Upper lobe of left lung (tissue), 6 donors: Measurements from ENCODE around the gene ANKS1A. TPM values are rescaled to one million over a fixed set of nuclear protein-coding genes. Genes with fewer than 3 reads are reported as not detected.

Experiments used
- ATAC-seq, 2 donors: fragments of 200-7000 bp; cut with Tn5 transposase; one replicate each; pipeline ENCODE4 v1.9.1; 2022; ENCODE audit warnings: mild to moderate bottlenecking in 2 of 2, moderate library complexity in 2 of 2; ENCODE audit not compliant: low FRiP score in 2 of 2
- DNase-seq, 2 donors: peaks; one replicate each; pipeline ENCODE4 v3.0.0-alpha.2; 2019 to 2020
- H3K27ac ChIP-seq, 4 donors: fragments of 200-600 bp; sonication (generic); one replicate each; pipeline ENCODE4 v1.5.1; 2016 to 2019
- H3K27me3 ChIP-seq, 4 donors: fragments of 200-600 bp; sonication (generic); one replicate each; pipeline ENCODE4 v1.5.1; 2017 to 2019
- H3K36me3 ChIP-seq, 4 donors: fragments of 200-600 bp; sonication (generic); one replicate each; pipeline ENCODE4 v1.5.1; 2016 to 2019
- H3K4me1 ChIP-seq, 4 donors: fragments of 200-600 bp; sonication (generic); one replicate each; pipeline ENCODE4 v1.5.1; 2018 to 2019
- H3K4me3 ChIP-seq, 4 donors: fragments of 200-600 bp; sonication (generic); one replicate each; pipeline ENCODE4 v1.5.1; 2017 to 2019; ENCODE audit warnings: mild to moderate bottlenecking in 2 of 4, moderate library complexity in 1 of 4
- H3K9me3 ChIP-seq, 4 donors: fragments of 200-600 bp; sonication (generic); one replicate each; pipeline ENCODE4 v1.5.1; 2018 to 2019
- EP300 ChIP-seq, 4 donors: sonication (generic); formaldehyde crosslinking; IDR thresholded peaks; one replicate each; pipeline ENCODE4 v1.5.1; 2017; ENCODE audit warnings: antibody characterized with exemption in 4 of 4, control low read depth in 2 of 4
- POLR2A ChIP-seq, 4 donors: fragments of 450-650 bp; IDR thresholded peaks; one replicate each; pipeline ENCODE4 v1.5.1; 2016 to 2017; ENCODE audit warnings: antibody characterized with exemption in 4 of 4, mild to moderate bottlenecking in 2 of 4
- POLR2AphosphoS5 ChIP-seq, 2 donors: sonication (generic); formaldehyde crosslinking; IDR thresholded peaks; one replicate each; pipeline ENCODE4 v1.5.1; 2017; ENCODE audit warnings: antibody characterized with exemption in 2 of 2
- WGBS, 2 donors: methylation state at CpG; one replicate each; pipeline ENCODE4 v1.1.5; 2017 to 2018; 5-methylcytosine and 5-hydroxymethylcytosine counted together
- total RNA-seq, 6 donors: library from RNA; depleted of rRNA in 4 of 6; stranded (reverse); fragments of >200 nt in 4 of 6; gene quantifications; one replicate each; pipeline versions ENCODE4 v1.1.0 to v1.2.1, GENCODE V29; 2016 to 2021
- TF ChIP-seq, protein P1 (sequence below), 6 experiments: fragments of 450-650 bp in 4 of 6; fragments of 200-600 bp in 2 of 6; sonication (generic) in 2 of 6; IDR thresholded peaks; one replicate each; pipeline ENCODE4 v1.5.1; 2016 to 2019; ENCODE audit warnings: antibody characterized with exemption in 6 of 6
- donor health status: DM: no; HTN: no; CAD: no; lungs with moderate emphysema.
- donor health status: DM: no; HTN: yes; CAD: no; lungs with severe emphysema.

The ANKS1A gene
- total RNA-seq, 6 donors from 2014 or later = 47.2 to 85.3 (median 53.5) TPM

DNA sequence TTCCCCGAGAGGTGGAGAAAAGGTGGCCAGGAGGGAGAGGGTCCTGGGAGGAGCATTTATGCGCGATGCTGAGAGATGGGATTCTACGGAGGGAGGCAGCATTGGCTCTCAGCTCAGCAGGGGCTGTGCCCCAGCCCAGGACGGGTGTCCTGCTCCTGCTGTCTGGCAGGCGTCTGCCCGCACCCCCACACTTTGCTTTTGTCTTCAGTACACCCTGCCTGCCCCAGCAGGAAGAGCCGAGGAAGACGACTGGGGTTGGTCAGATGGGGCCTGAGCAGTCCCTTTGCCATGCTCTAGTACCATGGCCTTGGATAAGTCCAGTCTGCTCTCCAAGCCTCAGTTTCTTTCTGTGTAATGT is 183.6 kb downstream of the ANKS1A start:
- DNase-seq (no peak), ATAC-seq (no peak)
- Histone ChIP-seq H3K4me1 (peaks cover 0 to 11% (median 3%) of the 10 kb centered on the region in 4 donors), H3K4me3 (no peak overlapping the region), H3K27me3 (no peaks in the 10 kb centered on the region), H3K9me3 (no peaks in the 10 kb centered on the region), H3K27ac (peak overlapping the region in 1 of 4 donors; percentile 34), H3K36me3 (peaks cover 3 to 80% (median 40%) of the 10 kb centered on the region in 4 donors)
- 83 to 90% methylated on average over 9 of the region's 9 CpGs for WGBS, 2 donors
- TF ChIP-seq POLR2AphosphoS5 (IDR thresholded peaks at IDR 0.05) = no peak
- TF ChIP-seq, protein P1, sequence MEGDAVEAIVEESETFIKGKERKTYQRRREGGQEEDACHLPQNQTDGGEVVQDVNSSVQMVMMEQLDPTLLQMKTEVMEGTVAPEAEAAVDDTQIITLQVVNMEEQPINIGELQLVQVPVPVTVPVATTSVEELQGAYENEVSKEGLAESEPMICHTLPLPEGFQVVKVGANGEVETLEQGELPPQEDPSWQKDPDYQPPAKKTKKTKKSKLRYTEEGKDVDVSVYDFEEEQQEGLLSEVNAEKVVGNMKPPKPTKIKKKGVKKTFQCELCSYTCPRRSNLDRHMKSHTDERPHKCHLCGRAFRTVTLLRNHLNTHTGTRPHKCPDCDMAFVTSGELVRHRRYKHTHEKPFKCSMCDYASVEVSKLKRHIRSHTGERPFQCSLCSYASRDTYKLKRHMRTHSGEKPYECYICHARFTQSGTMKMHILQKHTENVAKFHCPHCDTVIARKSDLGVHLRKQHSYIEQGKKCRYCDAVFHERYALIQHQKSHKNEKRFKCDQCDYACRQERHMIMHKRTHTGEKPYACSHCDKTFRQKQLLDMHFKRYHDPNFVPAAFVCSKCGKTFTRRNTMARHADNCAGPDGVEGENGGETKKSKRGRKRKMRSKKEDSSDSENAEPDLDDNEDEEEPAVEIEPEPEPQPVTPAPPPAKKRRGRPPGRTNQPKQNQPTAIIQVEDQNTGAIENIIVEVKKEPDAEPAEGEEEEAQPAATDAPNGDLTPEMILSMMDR (IDR thresholded peaks at IDR 0.05) = no peak
- TF ChIP-seq EP300 (IDR thresholded peaks at IDR 0.05) = no peak
- no peak for TF ChIP-seq POLR2A (IDR thresholded peaks at IDR 0.05)

DNA sequence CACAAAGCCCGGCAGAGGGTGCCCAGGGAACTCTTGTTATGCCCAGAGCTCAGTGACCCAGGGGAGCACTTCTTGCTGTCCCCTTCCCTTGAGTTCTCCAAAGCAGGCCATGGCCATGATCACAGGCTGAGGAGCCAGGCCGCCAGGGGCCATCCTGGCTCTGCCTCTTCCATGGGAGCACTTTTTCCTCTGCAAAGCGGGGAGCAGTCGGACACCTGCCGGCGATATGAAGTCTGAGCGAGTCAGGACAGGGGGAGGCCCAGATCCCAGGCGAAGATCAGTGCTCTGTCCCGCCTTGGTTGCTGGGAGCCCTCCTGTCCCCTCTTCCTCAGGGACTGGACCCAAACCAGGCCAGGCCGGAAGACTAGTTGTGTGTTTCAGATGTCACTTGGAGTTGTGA is 184.2 kb downstream of the ANKS1A start:
- DNase-seq (no peak), ATAC-seq (no peak)
- WGBS, 2 donors = 94 to 99% methylated on average over 10 of the region's 10 CpGs
- Histone ChIP-seq H3K4me3 (no peak overlapping the region), H3K9me3 (no peaks in the 10 kb centered on the region), H3K27ac (no peak overlapping the region), H3K36me3 (peaks cover 3 to 82% (median 46%) of the 10 kb centered on the region in 4 donors), H3K27me3 (no peaks in the 10 kb centered on the region), H3K4me1 (peaks cover 0 to 11% (median 3%) of the 10 kb centered on the region in 4 donors)
- TF ChIP-seq POLR2AphosphoS5 (IDR thresholded peaks at IDR 0.05) (no peak), EP300 (IDR thresholded peaks at IDR 0.05) (no peak), POLR2A (IDR thresholded peaks at IDR 0.05) (no peak)
- TF ChIP-seq, protein P1 (IDR thresholded peaks at IDR 0.05) = no peak

DNA sequence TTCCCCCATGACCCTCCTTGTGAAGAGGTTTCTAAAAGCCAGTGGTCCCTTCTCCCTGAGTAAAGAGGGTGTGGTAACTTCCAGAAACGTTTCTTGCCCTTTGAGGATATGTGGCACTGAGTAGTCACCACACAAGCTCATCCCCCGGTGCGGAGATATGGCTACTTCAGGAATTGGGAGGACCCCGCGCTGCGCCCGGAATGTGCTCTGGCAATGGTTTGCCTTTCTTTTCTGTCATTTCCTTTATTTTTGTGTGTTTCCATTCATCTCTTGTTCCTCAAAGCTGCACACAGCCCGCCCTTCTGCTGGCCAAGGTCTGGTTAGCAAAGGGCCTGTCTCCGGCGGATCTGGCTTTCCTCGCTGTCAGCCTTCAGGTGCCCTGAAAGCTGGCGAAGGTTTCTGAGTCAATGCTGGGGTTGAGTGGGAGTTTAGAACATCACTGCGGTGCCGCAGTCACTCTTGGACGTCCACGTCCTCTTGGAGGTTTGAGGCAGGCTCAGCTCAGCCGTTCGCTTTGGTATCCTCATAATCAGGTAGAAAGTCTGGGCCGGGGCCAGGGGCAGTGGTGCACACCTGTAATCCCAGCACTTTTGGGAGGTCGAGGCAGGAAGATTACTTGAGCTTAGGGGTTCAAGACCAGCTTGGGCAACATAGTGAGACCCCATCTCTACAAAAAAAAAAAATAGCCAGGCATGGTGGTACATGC is 184.9 kb downstream of the ANKS1A start:
- DNase-seq = no peak
- 95% methylated on average over 20 of the region's 20 CpGs for WGBS, 2 donors
- no peak overlapping the region for H3K27ac ChIP-seq
- ATAC-seq = no peak
- peaks cover 0 to 11% (median 3%) of the 10 kb centered on the region in 4 donors for H3K4me1 ChIP-seq
- TF ChIP-seq, protein P1 (IDR thresholded peaks at IDR 0.05) = no peak
- TF ChIP-seq POLR2A (IDR thresholded peaks at IDR 0.05) = no peak
- TF ChIP-seq EP300 (IDR thresholded peaks at IDR 0.05) = no peak
- no peak for TF ChIP-seq POLR2AphosphoS5 (IDR thresholded peaks at IDR 0.05)
- peaks cover 8 to 82% (median 53%) of the 10 kb centered on the region in 4 donors for H3K36me3 ChIP-seq
- no peaks in the 10 kb centered on the region for H3K27me3 ChIP-seq
- no peak overlapping the region for H3K4me3 ChIP-seq
- H3K9me3 ChIP-seq = no peaks in the 10 kb centered on the region

DNA sequence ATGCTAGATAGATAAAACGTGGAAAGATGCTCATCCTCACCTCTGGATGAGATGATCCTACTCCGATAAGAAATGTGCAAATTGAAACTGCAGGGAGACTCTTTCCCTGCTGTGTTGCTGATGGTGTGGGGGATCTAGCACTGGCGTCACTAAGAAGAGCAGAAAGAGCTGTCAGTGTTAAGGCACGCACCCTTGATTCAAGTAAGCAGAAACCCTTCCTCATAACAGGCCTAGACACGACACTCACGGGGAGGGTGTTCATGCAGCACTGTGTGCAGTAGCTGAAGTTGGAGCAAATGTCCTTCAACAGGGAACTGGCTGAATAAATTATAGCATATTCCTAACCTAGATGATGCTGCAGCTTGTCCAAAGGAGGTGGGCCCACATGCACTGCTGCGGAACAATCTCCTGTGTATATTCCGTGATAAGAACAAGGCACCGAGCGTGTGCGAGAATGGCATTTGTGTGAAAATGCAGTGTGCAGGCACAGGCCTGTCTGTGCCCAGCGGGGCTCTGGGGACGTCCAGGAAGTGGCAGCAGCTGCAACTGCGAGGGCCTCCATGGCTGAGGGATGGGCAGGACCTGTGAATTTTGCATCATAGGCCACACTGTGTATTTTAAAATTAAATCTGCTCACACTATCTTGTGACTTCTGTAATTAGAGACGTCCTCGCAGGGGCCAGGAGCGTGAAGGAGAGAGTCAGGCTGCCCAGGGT is 188.1 kb downstream of the ANKS1A start:
- no peak overlapping the region for H3K4me3 ChIP-seq
- DNase-seq = no peak
- no peak for TF ChIP-seq POLR2A (IDR thresholded peaks at IDR 0.05)
- TF ChIP-seq, protein P1 (IDR thresholded peaks at IDR 0.05) = no peak
- TF ChIP-seq POLR2AphosphoS5 (IDR thresholded peaks at IDR 0.05) = no peak
- no peak for TF ChIP-seq EP300 (IDR thresholded peaks at IDR 0.05)
- 87 to 91% methylated on average over 17 of the region's 17 CpGs for WGBS, 2 donors
- no peak for ATAC-seq
- peaks cover 19 to 94% (median 77%) of the 10 kb centered on the region in 4 donors for H3K36me3 ChIP-seq
- H3K27me3 ChIP-seq = no peaks in the 10 kb centered on the region
- no peak overlapping the region for H3K27ac ChIP-seq
- no peaks in the 10 kb centered on the region for H3K9me3 ChIP-seq
- H3K4me1 ChIP-seq = peaks cover 5 to 19% (median 14%) of the 10 kb centered on the region in 4 donors
